ENCODE data around the gene RPL13.

The RPL13 gene

GRCh38 chr16:89596061-89596689, 35.7 kb downstream of the RPL13 start:
- in situ Hi-C loops (cut with MboI; ENCODE audit: low sequenced_read_pairs): no loop called here

GRCh38 chr16:89596957-89597649, 36.6 kb downstream of the RPL13 start:
- in situ Hi-C loops (cut with MboI; ENCODE audit: low sequenced_read_pairs): no loop called here

GRCh38 chr16:89598199-89598598, 37.7 kb downstream of the RPL13 start:
- in situ Hi-C loops (cut with MboI; ENCODE audit: low sequenced_read_pairs): no loop called here

GRCh38 chr16:89599451-89599858, 39.0 kb downstream of the RPL13 start:
- in situ Hi-C loops (cut with MboI; ENCODE audit: low sequenced_read_pairs): no loop called here

GRCh38 chr16:89599902-89600301, 39.4 kb downstream of the RPL13 start:
- in situ Hi-C loops (cut with MboI; ENCODE audit: low sequenced_read_pairs): no loop called here

- in situ Hi-C loops (cut with MboI; ENCODE audit: low sequenced_read_pairs): no loop called here
Measured at GRCh38 chr16:89600427-89600826, 39.9 kb downstream of the RPL13 start.

- in situ Hi-C loops (cut with MboI; ENCODE audit: low sequenced_read_pairs): no loop called here
Measured at GRCh38 chr16:89600956-89601355, 40.5 kb downstream of the RPL13 start.

GRCh38 chr16:89601906-89602272, 41.4 kb downstream of the RPL13 start:
- in situ Hi-C loops (cut with MboI; ENCODE audit: low sequenced_read_pairs): no loop called here

- in situ Hi-C loops (cut with MboI; ENCODE audit: low sequenced_read_pairs): no loop called here
Measured at GRCh38 chr16:89602273-89602951, 41.9 kb downstream of the RPL13 start.

GRCh38 chr16:89602952-89603590, 42.6 kb downstream of the RPL13 start:
- in situ Hi-C loops (cut with MboI; ENCODE audit: low sequenced_read_pairs): no loop called here

GRCh38 chr16:89604764-89605163, 44.3 kb downstream of the RPL13 start:
- in situ Hi-C loops (cut with MboI; ENCODE audit: low sequenced_read_pairs): no loop called here

GRCh38 chr16:89605186-89605970, 44.9 kb downstream of the RPL13 start:
- in situ Hi-C loops (cut with MboI; ENCODE audit: low sequenced_read_pairs): no loop called here

GRCh38 chr16:89606006-89606405, 45.5 kb downstream of the RPL13 start:
- in situ Hi-C loops (cut with MboI; ENCODE audit: low sequenced_read_pairs): no loop called here

GRCh38 chr16:89607453-89607852, 47.0 kb downstream of the RPL13 start:
- in situ Hi-C loops (cut with MboI; ENCODE audit: low sequenced_read_pairs): no loop called here

- in situ Hi-C loops (cut with MboI; ENCODE audit: low sequenced_read_pairs): no loop called here
Measured at GRCh38 chr16:89607937-89608740, 47.7 kb downstream of the RPL13 start.

- in situ Hi-C loops (cut with MboI; ENCODE audit: low sequenced_read_pairs): no loop called here
Measured at GRCh38 chr16:89610108-89610453, 49.6 kb downstream of the RPL13 start.

- in situ Hi-C loops (cut with MboI; ENCODE audit: low sequenced_read_pairs): no loop called here
Measured at GRCh38 chr16:89612415-89613166, 52.1 kb downstream of the RPL13 start.

GRCh38 chr16:89613231-89613953, 52.9 kb downstream of the RPL13 start, which contains the start of gene DPEP1:
DPEP1 (plus strand) TSS chr16:89613642; CDS start chr16:89630411, 16,769 bp downstream.
- in situ Hi-C loops (cut with MboI; ENCODE audit: low sequenced_read_pairs): no loop called here

All from HL-60/S4 (cell line).